IPS DF 6.9 (cell line): ENCODE measurements around the gene BACH2.
"Not testable (repeated sequence)": the region's sequence is repeated elsewhere in the genome, so short reads cannot be mapped to it uniquely, and the experiment has no call there.

Experiments used
- DNase-seq: peaks from one replicate; pipeline ENCODE4 v3.0.0-alpha.2; 2013; ENCODE audit warnings: low read depth, low spot score
- H3K27ac ChIP-seq: one replicate; pipeline ENCODE4 v1.5.1; 2013; ENCODE audit warnings: low read length, control low read depth
- H3K27me3 ChIP-seq: 2 replicates; pipeline ENCODE4 v1.6.1; 2013; ENCODE audit warnings: mild to moderate bottlenecking, low read length; ENCODE audit not compliant: control insufficient read depth, insufficient read depth
- H3K36me3 ChIP-seq: 2 replicates; pipeline ENCODE4 v1.6.1; 2013; ENCODE audit warnings: low read length; ENCODE audit not compliant: control insufficient read depth, insufficient read depth
- H3K4me1 ChIP-seq: 2 replicates; pipeline ENCODE4 v1.6.1; 2013; ENCODE audit warnings: low read length; ENCODE audit not compliant: control insufficient read depth, insufficient read depth
- H3K4me3 ChIP-seq: 2 replicates; pipeline ENCODE4 v1.5.1; 2013; ENCODE audit warnings: mild to moderate bottlenecking, low read length
- H3K9me3 ChIP-seq: 2 replicates; pipeline ENCODE4 v1.6.1; 2013; ENCODE audit warnings: low read length, inconsistent platforms; ENCODE audit not compliant: control insufficient read depth, insufficient read depth
- WGBS: extraction: QIAGEN DNeasy Blood & Tissue Kit; methylation state at CpG from one replicate; pipeline ENCODE4 v1.1.7; 2013; ENCODE audit warnings: mixed read lengths, missing lambda C conversion rate; ENCODE audit not compliant: insufficient read length, insufficient coverage; 5-methylcytosine and 5-hydroxymethylcytosine counted together

The BACH2 gene

DNA sequence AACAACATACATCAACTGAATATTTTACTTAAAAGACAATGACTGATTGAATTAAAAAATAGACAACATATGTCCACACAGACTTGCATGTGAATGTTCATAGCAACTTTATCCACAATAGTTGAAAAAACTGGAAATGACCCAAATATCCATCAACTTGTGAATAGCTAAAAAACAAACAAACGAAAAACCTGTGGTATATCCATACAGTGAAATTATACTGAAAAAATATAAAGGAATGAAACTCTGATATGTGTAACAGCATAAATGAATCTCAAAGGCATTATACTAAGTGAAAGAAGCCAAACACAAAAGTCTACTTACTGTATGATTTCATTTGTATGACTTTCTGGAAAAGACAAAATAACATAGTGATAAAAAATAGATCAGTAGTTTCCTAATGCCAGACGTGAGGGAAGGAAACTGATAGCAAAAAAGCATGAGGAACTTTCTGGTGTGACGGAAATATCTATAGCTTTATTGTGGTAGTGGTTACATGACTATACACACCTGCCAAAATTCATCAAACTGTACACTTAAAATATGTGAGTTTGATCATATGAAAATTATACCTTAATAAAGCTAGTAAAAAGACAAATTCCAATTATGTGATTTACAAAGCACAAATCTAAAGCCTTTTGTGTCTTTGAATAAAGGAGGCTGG is 123.2 kb downstream of the BACH2 start:
- no peak overlapping the region for H3K4me3 ChIP-seq

GRCh38 chr6:90170601-90171000 is 126.0 kb downstream of the BACH2 start:
- DNase-seq = no peak
- no peaks in the 10 kb centered on the region for H3K36me3 ChIP-seq
- H3K27me3 ChIP-seq = no peaks in the 10 kb centered on the region
- H3K4me1 ChIP-seq = no peaks in the 10 kb centered on the region
- no peak overlapping the region for H3K27ac ChIP-seq
- no peak overlapping the region for H3K4me3 ChIP-seq
- H3K9me3 ChIP-seq = no peaks in the 10 kb centered on the region

More for the DNA sequence above, 123.2 kb downstream of the BACH2 start:
- Histone ChIP-seq H3K36me3 (no peaks in the 10 kb centered on the region), H3K9me3 (no peaks in the 10 kb centered on the region), H3K27me3 (no peaks in the 10 kb centered on the region), H3K27ac (no peak overlapping the region), H3K4me1 (no peaks in the 10 kb centered on the region)
- no CpG with 5 or more reads among the region's 3 CpGs for WGBS
- DNase-seq = no peak

GRCh38 chr6:90169374-90169773 is 127.3 kb downstream of the BACH2 start:
- DNase-seq = no peak
- H3K4me1 ChIP-seq = no peaks in the 10 kb centered on the region
- no peaks in the 10 kb centered on the region for H3K27me3 ChIP-seq
- no CpG with 5 or more reads among the region's 4 CpGs for WGBS
- no peak overlapping the region for H3K27ac ChIP-seq
- no peak overlapping the region for H3K4me3 ChIP-seq
- H3K9me3 ChIP-seq = no peaks in the 10 kb centered on the region
- H3K36me3 ChIP-seq = no peaks in the 10 kb centered on the region

GRCh38 chr6:90168693-90169131 is 127.9 kb downstream of the BACH2 start:
- H3K9me3 ChIP-seq = no peaks in the 10 kb centered on the region
- H3K27me3 ChIP-seq = no peaks in the 10 kb centered on the region
- H3K27ac ChIP-seq = no peak overlapping the region
- H3K4me3 ChIP-seq = no peak overlapping the region
- H3K36me3 ChIP-seq = no peaks in the 10 kb centered on the region
- no peak for DNase-seq
- no CpG with 5 or more reads among the region's 4 CpGs for whole genome bisulfite sequencing
- H3K4me1 ChIP-seq = no peaks in the 10 kb centered on the region

DNA sequence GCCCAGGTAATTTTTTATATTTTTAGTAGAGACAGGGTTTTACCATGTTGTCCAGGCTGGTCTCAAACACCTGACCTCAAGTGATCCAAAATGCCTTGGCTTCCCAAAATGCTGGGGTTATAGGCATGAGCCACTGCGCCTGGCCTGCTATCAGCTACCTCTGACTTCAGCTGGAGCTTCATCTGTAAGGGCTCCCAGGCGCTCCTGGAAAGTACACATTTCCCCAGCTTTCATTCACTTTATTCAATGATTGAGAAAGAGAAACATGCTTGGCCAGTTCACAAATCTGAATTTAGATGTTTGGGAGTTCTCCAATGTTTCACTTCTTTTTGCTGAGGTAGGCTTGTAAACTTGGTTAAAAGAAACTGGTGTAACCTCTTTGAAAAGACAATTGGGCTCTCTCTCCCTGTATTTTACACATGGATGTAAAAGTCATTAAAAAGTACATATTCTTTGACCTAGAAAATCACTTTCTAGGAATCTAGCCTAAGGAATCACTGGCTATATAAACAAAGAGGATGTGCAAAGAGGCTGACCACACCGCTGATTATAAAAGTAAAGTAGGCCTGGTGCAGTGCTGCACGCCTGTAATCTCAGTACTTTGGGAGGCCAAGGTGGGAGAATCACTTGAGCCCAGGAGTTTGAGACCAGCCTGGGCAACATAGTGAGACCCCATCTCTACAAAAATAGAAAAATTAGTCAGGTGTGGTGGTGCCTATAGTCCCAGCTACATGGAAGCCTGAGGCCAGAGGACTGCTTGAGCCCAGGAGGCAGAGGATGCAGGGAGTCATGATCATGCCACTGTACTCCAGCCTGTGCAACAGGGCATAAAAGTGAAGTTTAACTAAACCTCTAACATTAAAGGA is 128.9 kb downstream of the BACH2 start:
- Histone ChIP-seq H3K4me3 (no peak overlapping the region), H3K27ac (no peak overlapping the region), H3K27me3 (no peaks in the 10 kb centered on the region), H3K4me1 (no peaks in the 10 kb centered on the region), H3K36me3 (no peaks in the 10 kb centered on the region), H3K9me3 (no peaks in the 10 kb centered on the region)
- no peak for DNase-seq
- no CpG with 5 or more reads among the region's 4 CpGs for WGBS

DNA sequence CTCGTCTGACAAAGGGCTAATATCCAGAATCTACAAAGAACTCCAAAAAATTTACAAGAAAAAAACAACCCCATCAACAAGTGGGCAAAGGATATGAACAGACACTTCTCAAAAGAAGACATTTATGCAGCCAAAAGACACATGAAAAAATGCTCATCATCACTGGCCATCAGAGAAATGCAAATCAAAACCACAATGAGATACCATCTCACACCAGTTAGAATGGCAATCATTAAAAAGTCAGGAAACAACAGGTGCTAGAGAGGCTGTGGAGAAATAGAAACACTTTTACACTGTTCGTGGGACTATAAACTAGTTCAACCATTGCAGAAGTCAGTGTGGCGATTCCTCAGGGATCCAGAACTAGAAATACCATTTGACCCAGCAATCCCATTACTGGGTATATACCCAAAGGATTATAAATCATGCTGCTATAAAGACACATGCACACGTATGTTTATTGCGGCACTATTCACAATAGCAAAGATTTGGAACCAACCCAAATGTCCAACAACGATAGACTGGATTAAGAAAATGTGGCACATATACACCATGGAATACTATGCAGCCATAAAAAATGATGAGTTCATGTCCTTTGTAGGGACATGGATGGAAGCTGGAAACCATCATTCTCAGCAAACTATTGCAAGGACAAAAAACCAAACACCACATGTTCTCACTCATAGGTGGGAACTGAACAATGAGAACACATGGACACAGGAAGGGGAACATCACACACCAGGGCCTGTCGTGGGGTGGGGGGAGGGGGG is 130.3 kb downstream of the BACH2 start:
- H3K4me3 ChIP-seq, H3K4me1 ChIP-seq, H3K27ac ChIP-seq, H3K9me3 ChIP-seq, H3K36me3 ChIP-seq, DNase-seq, H3K27me3 ChIP-seq: not testable (repeated sequence)
- WGBS = no CpG with 5 or more reads among the region's 7 CpGs

DNA sequence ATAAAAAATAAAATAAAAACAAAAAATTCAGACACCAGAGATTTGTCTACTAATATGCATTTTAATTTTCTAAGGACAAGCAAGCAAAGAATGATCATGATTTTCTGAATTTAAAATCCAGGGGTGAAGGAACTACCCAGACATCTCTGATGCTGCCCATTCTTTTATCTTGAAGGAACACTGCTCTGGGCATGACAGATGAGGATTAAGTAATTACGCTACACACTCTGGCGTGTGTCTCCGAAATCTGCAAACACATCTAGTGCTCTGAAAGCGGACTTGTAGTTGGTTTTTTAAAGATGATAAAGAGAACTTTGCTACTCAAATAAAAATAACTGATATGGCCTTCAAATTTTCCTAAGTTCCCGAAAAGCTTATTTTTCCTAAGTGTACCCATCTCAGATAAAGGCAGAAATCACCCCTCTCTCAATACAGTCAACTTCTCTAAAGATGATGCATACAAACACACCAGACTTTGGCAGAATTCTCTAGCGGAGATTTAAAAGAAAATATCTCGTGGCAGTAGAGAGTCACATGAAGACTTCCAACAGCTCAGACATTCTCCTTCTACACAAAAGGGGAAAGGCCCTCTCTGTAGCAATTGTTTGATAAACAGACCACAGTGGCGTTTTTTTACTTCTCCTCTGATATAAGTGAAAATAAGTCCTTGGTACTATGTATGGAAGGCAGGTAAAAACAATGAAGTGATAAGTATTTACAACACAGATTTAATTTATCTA is 133.8 kb downstream of the BACH2 start:
- no peak overlapping the region for H3K4me3 ChIP-seq
- no CpG with 5 or more reads among the region's 8 CpGs for WGBS
- no peaks in the 10 kb centered on the region for H3K4me1 ChIP-seq
- no peak for DNase-seq
- no peaks in the 10 kb centered on the region for H3K9me3 ChIP-seq
- H3K27ac ChIP-seq = no peak overlapping the region
- no peaks in the 10 kb centered on the region for H3K36me3 ChIP-seq
- no peaks in the 10 kb centered on the region for H3K27me3 ChIP-seq

DNA sequence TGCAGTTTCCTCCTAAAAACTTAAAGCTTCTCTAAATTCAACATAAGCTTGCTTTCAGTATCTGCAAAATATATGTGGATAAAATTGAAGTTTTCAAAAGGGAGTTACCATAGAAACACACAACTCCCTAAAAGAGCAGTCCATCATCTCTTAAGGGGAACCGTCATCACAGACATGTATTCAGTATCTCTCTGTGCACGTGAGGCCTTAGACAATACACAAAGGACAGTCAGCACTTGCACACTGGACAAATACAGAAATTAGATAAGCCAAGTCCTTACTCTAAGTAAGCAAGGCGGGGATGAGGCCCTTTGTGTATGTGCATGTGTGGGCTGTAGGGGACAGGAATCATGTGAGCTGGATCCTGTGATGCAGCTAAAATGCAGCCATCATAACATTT is 136.6 kb downstream of the BACH2 start:
- Histone ChIP-seq H3K9me3 (no peaks in the 10 kb centered on the region), H3K27me3 (no peaks in the 10 kb centered on the region), H3K27ac (no peak overlapping the region), H3K4me3 (no peak overlapping the region), H3K36me3 (no peaks in the 10 kb centered on the region), H3K4me1 (no peaks in the 10 kb centered on the region)
- WGBS = no CpG with 5 or more reads among the region's 3 CpGs
- DNase-seq = no peak

DNA sequence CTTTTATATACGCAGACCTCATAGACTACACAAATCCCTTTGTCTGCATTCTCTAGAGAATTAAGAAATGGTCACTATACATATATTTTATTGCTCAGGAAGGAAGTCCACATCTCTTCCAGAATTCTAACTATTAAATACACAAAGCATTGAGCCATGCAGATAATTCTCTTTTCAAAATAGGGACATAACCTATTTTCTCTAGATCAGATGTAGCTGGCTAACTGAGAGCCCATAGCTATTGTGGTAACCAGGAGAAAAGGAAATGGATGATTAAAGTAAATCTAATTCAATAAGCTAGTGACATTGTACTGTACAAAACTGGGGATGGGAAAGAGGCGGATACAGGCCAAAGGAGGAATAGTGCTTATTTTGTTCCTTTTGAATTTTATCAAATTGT is 137.2 kb downstream of the BACH2 start:
- Histone ChIP-seq H3K27me3 (no peaks in the 10 kb centered on the region), H3K4me3 (no peak overlapping the region), H3K27ac (no peak overlapping the region), H3K4me1 (no peaks in the 10 kb centered on the region; the same call in 1 of the 2 replicates), H3K9me3 (no peaks in the 10 kb centered on the region), H3K36me3 (no peaks in the 10 kb centered on the region)
- no CpG with 5 or more reads among the region's 2 CpGs for WGBS
- DNase-seq = no peak

DNA sequence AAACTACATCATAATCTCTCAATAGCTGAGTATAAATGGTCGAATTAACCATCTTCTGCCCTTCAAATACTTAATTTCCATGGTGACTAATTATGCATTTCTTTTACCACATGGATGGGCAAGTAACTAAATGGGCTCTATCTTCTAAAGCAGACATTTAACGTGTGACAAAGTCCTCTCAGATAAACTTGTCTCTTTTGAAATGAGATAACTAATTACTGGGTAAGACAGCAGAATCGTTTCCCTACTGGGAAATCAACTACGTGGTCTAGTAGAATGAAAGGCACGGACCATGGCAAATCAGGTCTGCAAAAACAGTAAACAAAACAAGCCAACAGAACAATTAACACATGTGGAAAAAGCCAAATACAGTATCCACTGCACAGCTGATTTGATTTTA is 137.7 kb downstream of the BACH2 start:
- Histone ChIP-seq H3K27me3 (no peaks in the 10 kb centered on the region), H3K4me3 (no peak overlapping the region), H3K9me3 (no peaks in the 10 kb centered on the region), H3K27ac (no peak overlapping the region), H3K36me3 (no peaks in the 10 kb centered on the region), H3K4me1 (no peaks in the 10 kb centered on the region; the same call in 1 of the 2 replicates)
- DNase-seq = no peak
- no CpG with 5 or more reads among the region's 5 CpGs for WGBS
